GM12801 (cell line): ENCODE measurements around the gene ARAP2.

ENCODE experiments used
- TF ChIP-seq, protein P1 (sequence below): IDR thresholded peaks from one replicate; pipeline ENCODE4 v1.5.1; 2011; ENCODE audit warnings: control low read depth; ENCODE audit not compliant: insufficient read length; ENCODE audit errors: extremely low read depth

The ARAP2 gene

GRCh38 chr4:36043241-36043640, 201.1 kb downstream of the ARAP2 start:
- TF ChIP-seq, protein P1, sequence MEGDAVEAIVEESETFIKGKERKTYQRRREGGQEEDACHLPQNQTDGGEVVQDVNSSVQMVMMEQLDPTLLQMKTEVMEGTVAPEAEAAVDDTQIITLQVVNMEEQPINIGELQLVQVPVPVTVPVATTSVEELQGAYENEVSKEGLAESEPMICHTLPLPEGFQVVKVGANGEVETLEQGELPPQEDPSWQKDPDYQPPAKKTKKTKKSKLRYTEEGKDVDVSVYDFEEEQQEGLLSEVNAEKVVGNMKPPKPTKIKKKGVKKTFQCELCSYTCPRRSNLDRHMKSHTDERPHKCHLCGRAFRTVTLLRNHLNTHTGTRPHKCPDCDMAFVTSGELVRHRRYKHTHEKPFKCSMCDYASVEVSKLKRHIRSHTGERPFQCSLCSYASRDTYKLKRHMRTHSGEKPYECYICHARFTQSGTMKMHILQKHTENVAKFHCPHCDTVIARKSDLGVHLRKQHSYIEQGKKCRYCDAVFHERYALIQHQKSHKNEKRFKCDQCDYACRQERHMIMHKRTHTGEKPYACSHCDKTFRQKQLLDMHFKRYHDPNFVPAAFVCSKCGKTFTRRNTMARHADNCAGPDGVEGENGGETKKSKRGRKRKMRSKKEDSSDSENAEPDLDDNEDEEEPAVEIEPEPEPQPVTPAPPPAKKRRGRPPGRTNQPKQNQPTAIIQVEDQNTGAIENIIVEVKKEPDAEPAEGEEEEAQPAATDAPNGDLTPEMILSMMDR: no peak

DNA sequence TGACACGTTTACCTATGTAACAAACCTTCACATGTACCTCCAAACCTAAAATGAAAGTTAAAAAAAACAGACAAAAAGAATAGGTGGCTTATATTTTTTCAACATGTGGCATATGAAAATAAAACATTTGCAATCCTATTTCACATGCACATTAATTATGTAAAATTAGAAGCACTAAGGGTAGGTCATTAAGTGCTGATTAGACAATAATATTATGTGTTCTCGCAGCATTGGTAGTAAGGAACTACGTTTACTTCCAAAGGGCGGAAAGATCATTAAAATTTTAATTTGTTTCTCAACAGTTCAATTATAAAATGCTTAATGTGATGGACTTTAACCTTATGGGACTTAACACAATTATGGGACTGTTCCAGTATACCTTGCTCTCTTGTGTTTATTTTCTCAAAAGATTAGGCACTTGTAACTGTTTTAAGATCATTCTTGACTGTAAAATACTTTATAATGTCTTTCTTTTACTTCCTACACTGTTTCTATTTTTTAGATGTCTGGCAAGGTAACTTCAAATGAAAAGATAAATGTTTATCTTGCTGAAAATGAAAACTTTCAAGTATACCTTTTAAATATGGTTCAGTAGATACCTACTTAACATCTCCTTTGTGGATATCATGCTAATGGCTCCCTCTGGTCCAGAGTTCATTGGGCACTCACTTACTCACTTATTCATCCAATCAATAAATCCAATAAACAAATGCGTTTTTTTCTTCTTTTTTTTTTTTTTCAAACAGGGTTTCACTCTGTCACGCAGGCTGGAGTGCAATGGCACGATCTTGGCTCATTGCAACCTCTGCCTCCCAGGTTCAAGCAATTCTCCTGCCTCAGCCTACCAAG, 202.0 kb downstream of the ARAP2 start:
- TF ChIP-seq, protein P1: no peak

DNA sequence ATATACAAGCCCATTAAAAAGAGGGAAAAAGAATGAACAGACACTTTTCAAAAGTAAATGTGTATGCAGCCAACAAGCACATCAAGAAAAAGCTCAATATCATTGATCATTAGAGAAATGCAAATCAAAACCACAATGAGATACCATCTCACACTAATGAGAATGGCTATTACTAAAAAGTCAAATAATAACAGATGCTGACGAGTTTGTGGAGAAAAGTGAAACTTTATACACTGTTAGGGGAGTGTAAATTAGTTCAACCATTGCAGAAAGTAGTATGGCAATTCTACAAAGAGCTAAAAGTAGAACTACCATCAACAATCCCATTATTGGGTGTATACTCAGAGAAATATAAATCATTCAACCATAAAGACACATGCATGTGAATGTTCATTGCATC, 203.0 kb downstream of the ARAP2 start:
- TF ChIP-seq, protein P1: no peak

- TF ChIP-seq, protein P1: no peak
Observed at GRCh38 chr4:36039026-36039425, 205.3 kb downstream of the ARAP2 start.

DNA sequence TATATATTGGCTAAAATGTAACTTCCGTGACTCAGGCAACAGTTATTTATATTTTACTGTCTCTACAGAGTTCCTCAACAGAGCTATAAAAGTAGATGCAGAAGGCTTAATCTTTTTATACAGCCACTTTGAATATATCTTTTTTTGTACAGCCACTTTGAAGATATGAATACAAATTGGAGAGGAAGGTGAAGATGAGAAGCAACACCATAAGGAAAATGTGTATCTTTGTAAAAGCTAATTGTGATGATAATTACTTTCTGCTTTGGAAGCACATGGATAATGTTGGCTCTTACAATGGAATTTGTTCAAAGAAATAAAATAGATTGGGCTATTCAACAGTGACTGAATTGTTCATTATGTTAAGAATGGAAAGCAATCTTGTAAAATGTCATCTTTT, 205.8 kb downstream of the ARAP2 start:
- TF ChIP-seq, protein P1: no peak

DNA sequence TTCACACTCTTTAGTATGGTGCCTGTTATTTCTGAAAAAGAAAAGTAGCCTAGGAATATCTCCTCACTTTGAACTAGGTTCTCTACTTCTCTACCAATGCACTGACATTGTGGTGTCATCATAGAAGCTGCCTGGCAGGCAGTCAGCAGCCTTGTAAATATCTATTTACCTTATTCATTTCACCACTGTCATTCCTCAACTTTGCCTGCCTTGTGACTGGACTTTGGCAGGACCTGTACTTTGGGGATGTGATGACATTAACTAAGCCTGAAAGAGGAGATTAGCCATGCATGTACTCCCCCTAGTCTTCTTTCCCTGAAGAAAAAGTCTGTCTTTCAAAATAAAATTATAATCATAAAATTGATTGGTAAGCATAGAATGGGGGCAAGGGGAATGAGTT, 207.2 kb downstream of the ARAP2 start:
- TF ChIP-seq, protein P1: no peak

DNA sequence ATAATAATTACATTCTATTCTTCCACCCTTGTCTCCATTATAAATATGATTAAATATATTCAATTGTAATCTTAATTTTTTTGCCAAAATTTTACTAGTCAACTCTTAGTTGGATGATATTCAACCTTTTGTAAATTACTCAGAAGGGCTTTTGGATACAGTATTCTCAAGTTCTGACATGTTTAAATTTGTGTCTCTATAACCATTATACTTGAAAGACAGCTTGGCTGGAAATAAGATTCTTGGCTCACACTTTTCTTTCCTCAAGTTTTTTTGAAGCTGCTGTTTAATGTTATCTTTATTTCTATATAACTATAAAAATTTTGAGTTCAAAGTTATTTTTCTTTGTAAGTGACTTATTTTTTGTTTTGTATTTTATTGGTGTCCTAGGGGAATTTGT, 214.4 kb downstream of the ARAP2 start:
- TF ChIP-seq, protein P1: no peak
